ENCODE results near the gene GLIPR2.

Gene GLIPR2

GRCh38 chr9:36207546-36208012 is 71.0 kb downstream of the GLIPR2 start:
- FAIRE-seq = no peak

- FAIRE-seq = no peak
These were observed 72.2 kb downstream of the GLIPR2 start for GRCh38 chr9:36208521-36209253.

- no peak for FAIRE-seq
These were observed 74.2 kb downstream of the GLIPR2 start for GRCh38 chr9:36210722-36211121.

- FAIRE-seq = no peak
These were observed 75.0 kb downstream of the GLIPR2 start for GRCh38 chr9:36211510-36211909.

GRCh38 chr9:36213387-36213786 is 76.9 kb downstream of the GLIPR2 start:
- no peak for FAIRE-seq
